Vagina (tissue), 2 donors: ENCODE measurements around the gene TOR2A.

Experiments
- POLR2A ChIP-seq, 2 donors: fragments of 450-650 bp; IDR thresholded peaks; one replicate each; pipeline ENCODE4 v1.6.1; 2017; ENCODE audit warnings: antibody characterized with exemption in 2 of 2, mild to moderate bottlenecking in 2 of 2, moderate library complexity in 2 of 2
- POLR2AphosphoS5 ChIP-seq, 2 donors: sonication (generic); formaldehyde crosslinking; IDR thresholded peaks; one replicate each; pipeline ENCODE4 v1.9.0; 2017; ENCODE audit warnings: antibody characterized with exemption in 2 of 2, mild to moderate bottlenecking in 2 of 2, low read depth in 1 of 2; ENCODE audit not compliant: insufficient read depth in 1 of 2
- TF ChIP-seq, protein P1 (sequence below), 3 experiments: fragments of 450-650 bp in 2 of 3; fragments of 200-600 bp in 1 of 3; sonication (generic) in 1 of 3; IDR thresholded peaks; one replicate each; pipeline ENCODE4 v1.5.1; 2017 to 2019; ENCODE audit warnings: antibody characterized with exemption in 3 of 3, mild to moderate bottlenecking in 2 of 3, moderate library complexity in 2 of 3

DNA sequence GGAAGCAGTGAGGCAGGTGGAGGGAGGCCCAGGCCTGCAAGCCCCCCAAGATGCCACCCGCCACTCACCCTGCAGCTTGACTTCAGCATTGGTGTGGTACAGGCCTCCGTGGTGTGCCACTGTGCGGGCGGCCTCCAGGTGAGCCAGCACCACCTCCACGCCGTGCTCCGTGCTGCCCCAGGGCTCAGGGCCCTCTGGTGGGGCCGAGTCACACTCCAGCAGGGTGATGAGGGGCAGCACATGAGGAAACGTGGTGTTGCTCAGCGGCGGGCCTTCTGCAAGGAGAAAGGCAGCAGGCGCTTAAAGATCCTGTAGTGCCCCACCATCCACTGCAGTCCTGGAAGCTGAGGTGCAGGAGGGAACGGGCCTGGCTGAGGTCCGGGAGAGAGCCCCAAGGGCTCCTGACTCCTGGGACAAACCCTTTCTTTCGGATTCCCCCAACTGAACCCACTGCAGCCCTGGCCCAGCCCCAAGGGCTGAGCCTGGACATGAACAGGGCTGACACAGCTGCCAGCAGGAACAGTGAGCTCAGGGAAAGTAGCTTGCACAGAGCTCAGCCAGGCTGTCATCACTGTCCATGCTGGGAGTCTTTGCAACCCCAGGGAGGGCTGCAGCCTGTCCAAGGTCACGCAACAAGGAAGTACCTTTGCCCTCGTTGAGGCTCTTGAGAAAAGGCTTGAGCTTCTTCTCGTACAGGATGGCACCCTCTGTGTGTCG, 4.7 kb upstream of the TOR2A start:
- TF ChIP-seq POLR2AphosphoS5 (IDR thresholded peaks at IDR 0.05; ENCODE audit: insufficient read depth in 1 of 2, low read depth in 1 of 2) (no peak), POLR2A (IDR thresholded peaks at IDR 0.05) (no peak)
- TF ChIP-seq, protein P1, sequence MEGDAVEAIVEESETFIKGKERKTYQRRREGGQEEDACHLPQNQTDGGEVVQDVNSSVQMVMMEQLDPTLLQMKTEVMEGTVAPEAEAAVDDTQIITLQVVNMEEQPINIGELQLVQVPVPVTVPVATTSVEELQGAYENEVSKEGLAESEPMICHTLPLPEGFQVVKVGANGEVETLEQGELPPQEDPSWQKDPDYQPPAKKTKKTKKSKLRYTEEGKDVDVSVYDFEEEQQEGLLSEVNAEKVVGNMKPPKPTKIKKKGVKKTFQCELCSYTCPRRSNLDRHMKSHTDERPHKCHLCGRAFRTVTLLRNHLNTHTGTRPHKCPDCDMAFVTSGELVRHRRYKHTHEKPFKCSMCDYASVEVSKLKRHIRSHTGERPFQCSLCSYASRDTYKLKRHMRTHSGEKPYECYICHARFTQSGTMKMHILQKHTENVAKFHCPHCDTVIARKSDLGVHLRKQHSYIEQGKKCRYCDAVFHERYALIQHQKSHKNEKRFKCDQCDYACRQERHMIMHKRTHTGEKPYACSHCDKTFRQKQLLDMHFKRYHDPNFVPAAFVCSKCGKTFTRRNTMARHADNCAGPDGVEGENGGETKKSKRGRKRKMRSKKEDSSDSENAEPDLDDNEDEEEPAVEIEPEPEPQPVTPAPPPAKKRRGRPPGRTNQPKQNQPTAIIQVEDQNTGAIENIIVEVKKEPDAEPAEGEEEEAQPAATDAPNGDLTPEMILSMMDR (IDR thresholded peaks at IDR 0.05): no peak
